HG03439 (cell line): ENCODE measurements around the gene HLCS.

Experiments used
- ATAC-seq: cut with Tn5 transposase; IDR thresholded peaks from one replicate; pipeline ENCODE4 v1.9.1; 2021; ENCODE audit warnings: mild to moderate bottlenecking, moderate library complexity; ENCODE audit not compliant: unreplicated experiment

The HLCS gene

GRCh38 chr21:36750576-36750959 lies 215.9 kb downstream of the HLCS start:
- ATAC-seq = no peak

- ATAC-seq = no peak
Observed at GRCh38 chr21:36749935-36750575, 216.4 kb downstream of the HLCS start.

GRCh38 chr21:36747815-36748383 lies 218.6 kb downstream of the HLCS start:
- no peak for ATAC-seq

- no peak for ATAC-seq
Observed at GRCh38 chr21:36747041-36747814, 219.2 kb downstream of the HLCS start.

GRCh38 chr21:36745459-36745858 lies 221.0 kb downstream of the HLCS start:
- ATAC-seq = no peak

GRCh38 chr21:36744560-36745231 lies 221.8 kb downstream of the HLCS start:
- ATAC-seq = no peak

GRCh38 chr21:36744190-36744559 lies 222.3 kb downstream of the HLCS start:
- no peak for ATAC-seq

GRCh38 chr21:36743446-36743845 lies 223.0 kb downstream of the HLCS start:
- ATAC-seq = no peak

- ATAC-seq = no peak
Observed at GRCh38 chr21:36743008-36743407, 223.5 kb downstream of the HLCS start.

- no peak for ATAC-seq
Observed at GRCh38 chr21:36741506-36741905, 225.0 kb downstream of the HLCS start.

GRCh38 chr21:36738489-36739126 lies 227.9 kb downstream of the HLCS start:
- no peak for ATAC-seq

- ATAC-seq = no peak
Observed at GRCh38 chr21:36735724-36736320, 230.6 kb downstream of the HLCS start.

GRCh38 chr21:36735201-36735515 lies 231.3 kb downstream of the HLCS start:
- no peak for ATAC-seq

GRCh38 chr21:36734367-36735200 lies 231.9 kb downstream of the HLCS start:
- ATAC-seq = no peak

GRCh38 chr21:36733857-36734256 lies 232.6 kb downstream of the HLCS start:
- ATAC-seq = no peak

- no peak for ATAC-seq
Observed at GRCh38 chr21:36732761-36733160, 233.7 kb downstream of the HLCS start.

GRCh38 chr21:36732217-36732616 lies 234.3 kb downstream of the HLCS start:
- no peak for ATAC-seq

GRCh38 chr21:36730291-36731281 lies 235.9 kb downstream of the HLCS start:
- ATAC-seq = no peak
